AG09319 (cell line): ENCODE measurements around the gene NCLN.
"Not testable (repeated sequence)": the region's sequence is repeated elsewhere in the genome, so short reads cannot be mapped to it uniquely, and the experiment has no call there.

Experiments
- DNase-seq: peaks from one replicate; pipeline ENCODE4 v3.0.0-alpha.2; 2010; ENCODE audit warnings: low read depth; ENCODE audit errors: extremely low read depth
- TF ChIP-seq, protein P1 (sequence below): IDR thresholded peaks from 2 replicates; pipeline ENCODE4 v1.5.1; 2011; ENCODE audit warnings: low read depth, mild to moderate bottlenecking, inconsistent platforms, low read length, moderate library complexity

NCLN gene

GRCh38 chr19:3187662-3188511 is 2.2 kb downstream of the NCLN start:
- TF ChIP-seq, protein P1, sequence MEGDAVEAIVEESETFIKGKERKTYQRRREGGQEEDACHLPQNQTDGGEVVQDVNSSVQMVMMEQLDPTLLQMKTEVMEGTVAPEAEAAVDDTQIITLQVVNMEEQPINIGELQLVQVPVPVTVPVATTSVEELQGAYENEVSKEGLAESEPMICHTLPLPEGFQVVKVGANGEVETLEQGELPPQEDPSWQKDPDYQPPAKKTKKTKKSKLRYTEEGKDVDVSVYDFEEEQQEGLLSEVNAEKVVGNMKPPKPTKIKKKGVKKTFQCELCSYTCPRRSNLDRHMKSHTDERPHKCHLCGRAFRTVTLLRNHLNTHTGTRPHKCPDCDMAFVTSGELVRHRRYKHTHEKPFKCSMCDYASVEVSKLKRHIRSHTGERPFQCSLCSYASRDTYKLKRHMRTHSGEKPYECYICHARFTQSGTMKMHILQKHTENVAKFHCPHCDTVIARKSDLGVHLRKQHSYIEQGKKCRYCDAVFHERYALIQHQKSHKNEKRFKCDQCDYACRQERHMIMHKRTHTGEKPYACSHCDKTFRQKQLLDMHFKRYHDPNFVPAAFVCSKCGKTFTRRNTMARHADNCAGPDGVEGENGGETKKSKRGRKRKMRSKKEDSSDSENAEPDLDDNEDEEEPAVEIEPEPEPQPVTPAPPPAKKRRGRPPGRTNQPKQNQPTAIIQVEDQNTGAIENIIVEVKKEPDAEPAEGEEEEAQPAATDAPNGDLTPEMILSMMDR, result no peak
- no peak for DNase-seq

DNA sequence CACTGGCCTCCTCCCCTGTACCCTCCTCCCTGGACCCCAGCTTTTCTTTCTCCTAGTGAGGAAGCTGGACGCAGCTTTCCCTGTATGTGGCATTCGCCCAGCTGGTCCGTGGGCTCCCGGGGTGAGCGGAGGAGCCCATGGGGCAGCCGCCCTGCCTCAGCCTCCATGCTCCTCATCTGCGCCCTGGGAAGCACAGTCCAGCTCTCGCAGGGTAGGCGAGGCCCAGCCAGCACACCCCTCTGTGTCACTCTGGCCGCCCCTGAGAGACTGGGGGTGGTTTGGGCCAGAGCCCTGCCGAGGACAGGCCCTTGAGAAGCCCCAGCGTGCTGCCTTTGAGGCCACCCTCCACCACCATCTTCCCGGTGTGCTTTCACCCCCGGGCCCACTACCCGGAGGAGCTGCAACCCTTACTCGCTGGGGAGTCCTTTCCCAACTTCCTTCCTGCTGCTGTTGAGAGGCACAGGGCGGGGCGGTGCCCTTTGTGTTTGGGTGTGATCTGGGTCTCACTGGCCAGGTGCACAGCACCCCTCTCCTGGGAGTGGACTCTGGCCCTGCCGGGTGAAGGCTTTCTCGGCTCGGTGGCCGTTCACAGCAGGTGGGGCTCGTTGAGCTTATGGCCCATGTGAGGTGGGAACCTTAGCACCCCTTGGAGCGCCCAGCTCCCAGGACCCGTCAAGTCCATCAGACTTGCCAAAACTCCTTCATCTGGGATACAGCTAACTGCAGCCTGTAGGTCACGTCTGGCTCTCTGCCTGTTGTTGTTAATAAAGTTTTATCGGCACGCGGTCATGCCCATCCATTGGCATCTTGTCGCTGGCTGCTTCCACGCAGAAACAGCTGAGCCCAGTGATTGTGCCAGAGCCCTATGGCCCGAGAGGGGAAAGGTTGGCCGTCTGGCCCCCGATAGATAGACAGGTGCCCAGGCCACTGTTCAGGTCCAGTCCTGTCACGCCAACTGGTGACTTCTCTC is 3.2 kb downstream of the NCLN start:
- TF ChIP-seq, protein P1, result no peak
- DNase-seq, result no peak

DNA sequence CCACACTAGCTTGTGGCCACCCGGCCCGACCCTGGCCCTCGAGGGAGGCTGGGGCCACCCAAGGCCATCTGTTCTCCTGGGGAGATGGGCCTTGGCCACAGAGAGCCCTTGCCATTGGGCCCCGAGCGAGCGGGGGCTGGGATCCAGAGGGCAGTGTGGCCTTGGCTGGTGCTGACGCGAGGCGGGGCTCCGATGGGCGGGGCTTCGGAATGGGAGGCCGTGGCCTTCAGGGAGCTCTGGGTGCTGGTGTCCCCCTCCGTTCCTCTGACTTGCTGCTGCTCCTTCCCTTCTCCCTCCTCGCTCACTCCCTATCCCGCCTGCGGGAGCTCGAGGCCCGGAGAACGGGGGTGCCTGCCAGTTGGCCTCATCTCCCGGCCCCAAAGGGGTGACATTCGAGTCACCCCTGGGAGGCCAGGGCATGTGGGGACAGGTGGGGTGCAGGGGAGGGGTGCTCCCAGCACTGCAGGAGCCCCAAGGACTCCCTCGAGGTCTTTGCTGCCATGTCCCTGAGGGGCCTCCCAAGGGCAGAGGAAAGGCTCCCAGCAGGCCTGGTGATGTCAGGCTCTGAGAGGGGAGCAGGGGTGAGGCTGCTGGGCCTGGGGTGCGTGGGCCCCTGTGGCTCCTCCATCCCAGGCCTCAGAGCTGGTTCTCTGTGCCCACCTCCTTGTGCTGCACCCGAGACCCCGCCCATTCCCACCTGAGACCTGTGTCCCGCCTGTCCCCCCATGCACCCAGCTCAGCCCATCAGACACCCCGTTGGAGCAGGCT is 4.2 kb downstream of the NCLN start:
- TF ChIP-seq, protein P1, result no peak
- no peak for DNase-seq

GRCh38 chr19:3190470-3190770 is 4.7 kb downstream of the NCLN start:
- DNase-seq, result no peak
- TF ChIP-seq, protein P1, result no peak

DNA sequence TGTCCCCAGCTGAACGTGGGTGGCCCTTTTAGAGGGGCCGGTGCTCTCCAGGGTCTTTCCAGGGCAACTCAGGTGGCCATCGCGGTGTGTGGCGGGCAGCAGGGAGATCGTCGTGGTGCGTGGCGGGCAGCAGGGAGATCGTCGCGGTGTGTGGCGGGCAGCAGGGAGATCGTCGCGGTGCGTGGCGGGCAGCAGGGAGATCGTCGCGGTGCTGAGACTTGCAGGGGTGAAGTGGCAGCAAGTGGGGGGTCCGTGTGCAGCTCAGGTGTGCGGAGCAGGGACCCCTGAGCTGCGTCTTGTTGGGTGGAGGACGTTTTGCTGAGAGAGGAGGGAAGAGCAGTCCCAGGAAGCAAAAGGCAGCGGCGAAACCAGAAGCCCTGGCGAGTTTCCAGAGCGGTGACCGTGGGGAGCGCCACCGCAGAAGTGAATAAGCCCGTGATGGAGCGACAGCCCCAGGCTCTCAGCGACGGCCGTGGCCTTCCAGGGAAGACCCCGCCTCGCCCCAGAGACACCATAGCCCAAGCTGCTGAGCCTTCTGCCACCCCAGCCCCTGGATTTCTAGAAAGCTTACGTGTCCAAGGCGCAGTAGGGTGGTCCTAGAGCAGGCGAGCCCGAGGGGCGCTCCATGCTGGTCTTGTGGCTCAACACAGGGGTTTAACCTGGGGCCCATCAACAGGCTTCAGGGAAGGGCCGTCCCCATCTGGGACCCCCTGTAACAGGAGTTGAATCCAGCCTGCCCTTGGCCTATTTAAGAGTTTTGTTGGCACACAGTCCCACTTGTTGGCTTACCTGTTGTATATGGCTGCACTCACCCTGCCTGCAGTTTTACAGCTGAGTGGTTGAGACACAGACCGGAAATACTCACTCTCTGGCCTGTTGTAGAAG is 5.4 kb downstream of the NCLN start:
- DNase-seq, result no peak
- TF ChIP-seq, protein P1, result no peak

DNA sequence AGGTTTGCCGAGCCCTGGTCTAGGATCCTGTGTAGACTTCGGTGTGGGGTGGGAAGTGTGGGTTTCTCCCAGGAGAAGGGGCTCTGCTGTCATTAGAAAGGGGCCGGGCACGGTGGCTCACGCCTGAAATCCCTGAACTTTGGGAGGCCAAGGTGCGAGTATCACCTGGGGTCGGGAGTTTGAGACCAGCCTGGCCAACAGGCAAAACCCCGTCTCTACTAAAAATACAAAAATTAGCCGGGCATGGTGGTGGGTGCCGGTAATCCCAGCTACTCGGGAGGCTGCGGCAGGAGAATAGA is 6.0 kb downstream of the NCLN start:
- DNase-seq, result not testable (repeated sequence)

DNA sequence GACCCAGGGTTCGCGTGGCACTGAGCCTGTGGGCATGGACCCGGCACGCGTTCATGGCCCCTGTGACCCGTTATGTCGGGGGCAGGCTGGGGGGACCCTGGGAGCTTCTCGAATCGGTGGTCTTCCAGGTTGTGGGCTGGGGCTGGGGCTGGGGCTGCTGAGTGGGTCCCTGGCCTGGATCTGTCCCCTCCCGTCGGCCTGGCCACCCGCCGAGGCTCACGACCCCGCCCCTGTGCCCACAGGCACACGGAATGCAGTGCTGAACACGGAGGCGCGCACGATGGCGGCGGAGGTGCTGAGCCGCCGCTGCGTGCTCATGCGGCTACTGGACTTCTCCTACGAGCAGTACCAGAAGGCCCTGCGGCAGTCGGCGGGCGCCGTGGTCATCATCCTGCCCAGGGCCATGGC is 6.5 kb downstream of the NCLN start:
- TF ChIP-seq, protein P1, result no peak
- no peak for DNase-seq
